Left lung (tissue), 10 donors: Measurements from ENCODE around the gene ERC2. TPM values are rescaled to one million over a fixed set of nuclear protein-coding genes. Genes with fewer than 3 reads are reported as not detected.

Experiments used
- ATAC-seq: fragments of 200-7000 bp; cut with Tn5 transposase; one replicate; pipeline ENCODE4 v1.9.1; 2020; ENCODE audit warnings: moderate library complexity
- DNase-seq, 4 donors: peaks; one replicate each; pipeline ENCODE4 v3.0.0-alpha.2; 2013 to 2020
- H3K27ac ChIP-seq, 2 donors: fragments of 200-600 bp; sonication (generic) in 1 of 2; one replicate each; pipeline versions ENCODE4 v1.5.0 to v1.8.0; 2020 to 2021
- H3K27me3 ChIP-seq, 2 donors: fragments of 200-600 bp; sonication (generic) in 1 of 2; one replicate each; pipeline versions ENCODE4 v1.5.0 to v1.8.0; 2020 to 2021
- H3K36me3 ChIP-seq, 2 donors: fragments of 200-600 bp; sonication (generic) in 1 of 2; one replicate each; pipeline versions ENCODE4 v1.5.0 to v1.8.0; 2020 to 2021
- H3K4me1 ChIP-seq, 2 donors: fragments of 200-600 bp; one replicate each; pipeline ENCODE4 v1.8.0; 2021
- H3K4me3 ChIP-seq, 2 donors: fragments of 200-600 bp; sonication (generic) in 1 of 2; one replicate each; pipeline versions ENCODE4 v1.5.0 to v1.8.0; 2020 to 2021; ENCODE audit warnings: mild to moderate bottlenecking in 1 of 2
- H3K9me3 ChIP-seq, 2 donors: fragments of 200-600 bp; sonication (generic) in 1 of 2; one replicate each; pipeline versions ENCODE4 v1.5.0 to v1.8.0; 2020 to 2021
- CTCF ChIP-seq, 2 donors: fragments of 200-600 bp; sonication (generic) in 1 of 2; IDR thresholded peaks; one replicate each; pipeline versions ENCODE4 v1.5.0 to v1.8.0; 2021; ENCODE audit warnings: antibody characterized with exemption in 2 of 2
- intact Hi-C, 2 donors: fragments of 100-400 bp; cut with DNase I; formaldehyde crosslinking; loops; one replicate each; pipeline versions ENCODE4 v1.11.2 to v1.14.2; 2022
- polyA plus RNA-seq, 6 donors: library from polyadenylated mRNA; unstranded; fragments of 120-200 nt; gene quantifications; one replicate each; pipeline ENCODE4 v1.2.1, GENCODE V29; 2013; ENCODE audit not compliant: insufficient read length in 6 of 6
- total RNA-seq, 2 donors: library from RNA; stranded (reverse); fragmentation: NEBNext Ultra II Directional; extraction: Animal tissue kit (Norgen Biotek cat#: 25700); gene quantifications; one replicate each; pipeline ENCODE4 v1.2.1, GENCODE V29; 2021
- donor health status: DM: no; HTN: yes; CAD: no.
- donor health status: DM: no; HTN: no; CAD: no.

The ERC2 gene
- total and polyA plus RNA-seq, 8 donors, result 1.6 to 3.3 (median 2.1) TPM

GRCh38 chr3:56207922-56208321, 260.3 kb downstream of the ERC2 start:
- no peak overlapping the region for H3K27ac ChIP-seq
- TF ChIP-seq CTCF (IDR thresholded peaks at IDR 0.05), result no peak
- H3K4me1 ChIP-seq, result no peaks in the 10 kb centered on the region
- intact Hi-C loops, result no loop called here
- H3K9me3 ChIP-seq, result peaks cover 0 to 8% of the 10 kb centered on the region in 2 donors
- DNase-seq (no peak), ATAC-seq (no peak)
- H3K27me3 ChIP-seq, result no peaks in the 10 kb centered on the region
- H3K36me3 ChIP-seq, result no peaks in the 10 kb centered on the region
- no peak overlapping the region for H3K4me3 ChIP-seq

GRCh38 chr3:56205406-56205805, 262.9 kb downstream of the ERC2 start:
- no peaks in the 10 kb centered on the region for H3K36me3 ChIP-seq
- no peak overlapping the region for H3K27ac ChIP-seq
- no peaks in the 10 kb centered on the region for H3K4me1 ChIP-seq
- no peak for DNase-seq
- H3K27me3 ChIP-seq, result no peaks in the 10 kb centered on the region
- no peaks in the 10 kb centered on the region for H3K9me3 ChIP-seq
- TF ChIP-seq CTCF (IDR thresholded peaks at IDR 0.05), result no peak
- H3K4me3 ChIP-seq, result no peak overlapping the region
- intact Hi-C loops, result no loop called here
- no peak for ATAC-seq

DNA sequence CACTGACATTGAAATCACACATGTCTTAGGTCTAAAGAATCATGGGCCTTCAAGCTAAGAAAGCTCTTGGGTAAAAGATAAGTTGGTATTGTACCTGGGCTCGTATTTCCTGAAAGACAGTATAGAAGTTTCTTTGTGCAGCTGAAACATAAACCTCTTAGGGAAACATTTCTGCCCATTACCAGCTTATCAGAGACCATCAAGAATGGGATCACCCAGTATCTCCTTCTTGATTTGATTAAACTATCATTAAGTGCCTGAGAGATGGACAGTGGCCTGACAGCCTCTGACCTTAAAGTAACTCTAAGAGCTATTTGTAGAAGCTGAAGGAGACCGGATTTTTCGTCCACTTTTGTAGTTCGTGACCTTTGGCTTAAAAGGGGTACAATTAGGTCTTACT, 265.3 kb downstream of the ERC2 start:
- H3K27ac ChIP-seq, result no peak overlapping the region
- no peak for ATAC-seq
- H3K4me3 ChIP-seq, result no peak overlapping the region
- no peaks in the 10 kb centered on the region for H3K4me1 ChIP-seq
- DNase-seq, result no peak
- H3K9me3 ChIP-seq, result no peaks in the 10 kb centered on the region
- intact Hi-C loops, result no loop called here
- no peaks in the 10 kb centered on the region for H3K27me3 ChIP-seq
- H3K36me3 ChIP-seq, result no peaks in the 10 kb centered on the region
- no peak for TF ChIP-seq CTCF (IDR thresholded peaks at IDR 0.05)

DNA sequence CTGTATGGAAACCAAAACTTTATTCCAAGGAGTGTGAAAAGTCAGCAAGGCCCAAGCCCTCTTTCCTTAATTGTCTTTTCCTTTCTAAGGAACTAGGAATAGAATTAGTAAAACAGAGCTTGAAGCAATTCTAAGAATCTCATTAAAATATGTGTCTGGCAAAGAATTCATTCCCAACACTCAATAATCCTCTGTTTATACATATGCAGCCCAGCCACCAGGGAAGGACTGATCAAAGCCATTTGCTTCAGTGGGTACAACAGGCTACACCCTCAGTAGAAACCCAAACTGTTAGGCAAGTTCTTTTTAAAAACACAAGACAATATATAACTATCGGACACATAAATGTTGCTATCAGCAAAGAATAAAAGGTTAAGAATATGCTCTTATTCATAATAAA, 266.9 kb downstream of the ERC2 start:
- intact Hi-C loops, result no loop called here
- ATAC-seq (no peak), DNase-seq (no peak)
- H3K27me3 ChIP-seq, result no peaks in the 10 kb centered on the region
- no peak for TF ChIP-seq CTCF (IDR thresholded peaks at IDR 0.05)
- H3K4me1 ChIP-seq, result peaks cover 0 to 3% of the 10 kb centered on the region in 2 donors
- no peak overlapping the region for H3K27ac ChIP-seq
- H3K9me3 ChIP-seq, result no peaks in the 10 kb centered on the region
- no peak overlapping the region for H3K4me3 ChIP-seq
- H3K36me3 ChIP-seq, result no peaks in the 10 kb centered on the region

DNA sequence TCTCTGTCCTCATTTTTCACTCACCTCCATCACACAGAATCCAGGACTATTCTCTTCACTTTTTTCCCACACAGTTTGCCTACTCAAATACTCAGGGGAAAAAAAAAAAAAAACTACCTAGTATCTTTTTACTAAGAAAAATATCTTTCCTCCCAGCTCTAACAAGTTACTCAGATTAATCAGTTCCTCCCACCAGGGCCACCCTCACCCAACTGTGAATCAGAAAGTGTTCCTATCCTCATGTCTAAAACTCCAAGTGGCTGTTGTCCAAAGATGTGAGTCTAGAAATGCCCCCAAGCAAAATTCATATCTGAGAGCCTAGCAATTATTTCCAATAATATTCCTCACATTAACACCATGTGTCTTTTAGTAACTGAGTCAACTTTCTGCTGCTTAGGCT, 268.0 kb downstream of the ERC2 start:
- H3K9me3 ChIP-seq, result no peaks in the 10 kb centered on the region
- ATAC-seq (no peak), DNase-seq (no peak)
- H3K36me3 ChIP-seq, result no peaks in the 10 kb centered on the region
- H3K27me3 ChIP-seq, result no peaks in the 10 kb centered on the region
- peaks cover 0 to 3% of the 10 kb centered on the region in 2 donors for H3K4me1 ChIP-seq
- no peak for TF ChIP-seq CTCF (IDR thresholded peaks at IDR 0.05)
- no peak overlapping the region for H3K4me3 ChIP-seq
- H3K27ac ChIP-seq, result no peak overlapping the region
- intact Hi-C loops, result no loop called here
